IPS DF 19.7 (cell line): ENCODE data around the gene SH3BGRL3.

Experiments
- DNase-seq: peaks from one replicate; pipeline ENCODE4 v3.0.0-alpha.2; 2013; ENCODE audit warnings: low read depth, low spot score

The SH3BGRL3 gene

DNA sequence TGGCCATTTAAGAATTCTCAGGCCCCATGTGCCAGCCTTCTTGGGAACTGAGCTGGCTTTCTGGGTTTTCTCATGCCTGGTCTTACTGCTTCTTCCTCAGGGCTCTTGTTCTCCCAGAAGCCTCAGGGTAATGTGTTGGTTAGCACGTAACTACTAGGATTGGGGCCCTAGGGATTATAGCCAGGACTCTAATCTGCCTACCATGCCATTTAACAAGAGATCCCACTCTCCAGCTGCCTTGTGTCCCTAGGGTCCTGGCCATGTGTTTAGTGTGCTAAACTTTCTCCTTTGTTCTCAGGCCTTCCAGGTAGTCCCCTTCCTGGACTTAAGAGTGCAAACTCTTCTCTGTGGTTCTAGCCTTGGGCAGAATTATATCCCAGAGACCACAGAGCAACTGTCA, 2.2 kb upstream of the SH3BGRL3 start:
- DNase-seq = no peak

DNA sequence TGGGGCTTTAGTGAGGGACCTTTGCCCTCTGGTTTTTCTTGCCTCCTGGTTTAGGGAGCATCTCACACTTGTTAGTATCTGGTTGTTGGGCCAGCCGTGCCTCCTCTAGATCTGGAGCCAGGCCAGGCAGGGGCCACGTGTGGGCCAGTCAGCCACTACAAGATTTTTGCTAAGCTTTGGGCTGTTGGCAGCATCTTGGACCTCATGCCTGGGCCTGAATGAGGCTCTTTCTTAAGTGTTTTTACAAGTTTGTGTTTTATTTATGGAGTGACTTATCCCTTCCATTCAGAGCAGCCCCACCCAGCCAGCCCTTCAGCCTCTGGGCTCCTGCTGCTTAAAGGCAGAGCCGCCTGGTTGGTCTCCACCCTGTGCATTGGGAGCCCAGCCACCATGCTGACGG, 1.6 kb upstream of the SH3BGRL3 start:
- no peak for DNase-seq

DNA sequence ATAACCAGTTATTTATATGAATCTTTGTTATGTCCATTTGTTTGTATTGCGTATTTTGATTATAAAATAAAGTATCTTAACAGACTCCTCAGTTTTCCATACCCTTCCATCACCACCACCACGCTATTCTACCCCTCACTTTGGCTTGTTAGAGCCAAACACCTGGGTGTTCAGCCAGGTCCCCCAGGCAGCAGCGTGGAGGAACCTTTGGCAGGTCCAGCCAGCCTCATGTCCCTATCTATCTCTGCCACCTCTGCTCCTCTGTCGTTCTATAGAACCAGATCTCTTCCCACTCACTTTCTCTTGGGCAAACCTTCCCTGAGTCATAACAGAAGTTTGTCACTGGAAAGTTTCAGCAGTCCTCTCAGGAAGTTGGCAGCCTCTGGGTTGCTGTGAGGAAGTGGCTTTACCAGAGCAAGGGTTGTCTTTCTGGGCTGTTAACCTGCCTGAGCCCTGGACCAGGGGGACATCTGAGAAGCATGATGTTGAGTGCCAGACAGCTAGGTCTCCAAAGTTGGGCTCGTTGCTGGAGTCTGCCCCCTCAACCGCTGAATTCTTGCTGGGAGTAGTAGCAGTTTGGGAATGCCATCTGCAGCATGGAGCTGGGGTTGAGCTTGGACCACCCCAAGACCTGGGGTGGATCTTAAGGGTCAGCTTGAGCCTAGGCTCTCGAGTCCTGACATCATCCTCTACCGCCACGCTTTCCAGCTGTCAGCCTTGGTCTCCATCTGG, 996 bp upstream of the SH3BGRL3 start:
- no peak for DNase-seq

DNA sequence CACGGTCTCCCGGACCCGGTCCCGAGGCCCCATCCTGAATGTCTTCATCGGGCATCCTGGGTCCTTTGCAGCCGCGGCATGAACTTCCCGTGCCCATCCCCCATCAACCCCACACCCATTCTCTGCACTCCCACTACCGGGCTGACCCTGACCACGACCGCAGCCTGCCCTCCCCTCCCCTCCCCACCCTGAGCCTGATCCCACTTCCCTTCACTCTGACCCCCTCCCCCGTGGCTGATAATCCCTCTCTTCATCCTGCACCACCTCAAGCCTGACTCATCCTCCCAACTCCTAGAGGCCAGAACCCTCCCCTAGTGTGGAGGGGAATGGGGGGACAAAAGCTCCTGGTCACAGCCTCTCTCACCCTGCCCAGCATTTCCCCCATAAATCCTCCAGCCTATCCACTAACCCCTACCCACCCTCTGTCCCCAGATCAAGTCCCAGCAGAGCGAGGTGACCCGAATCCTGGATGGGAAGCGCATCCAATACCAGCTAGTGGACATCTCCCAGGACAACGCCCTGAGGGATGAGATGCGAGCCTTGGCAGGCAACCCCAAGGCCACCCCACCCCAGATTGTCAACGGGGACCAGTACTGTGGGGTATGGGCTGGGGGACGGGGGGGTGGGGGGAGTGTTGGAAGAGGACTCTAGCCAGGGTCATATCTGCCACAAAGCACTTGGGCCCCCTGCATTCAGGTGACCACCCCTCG, 602 bp downstream of the SH3BGRL3 start:
- no peak for DNase-seq

DNA sequence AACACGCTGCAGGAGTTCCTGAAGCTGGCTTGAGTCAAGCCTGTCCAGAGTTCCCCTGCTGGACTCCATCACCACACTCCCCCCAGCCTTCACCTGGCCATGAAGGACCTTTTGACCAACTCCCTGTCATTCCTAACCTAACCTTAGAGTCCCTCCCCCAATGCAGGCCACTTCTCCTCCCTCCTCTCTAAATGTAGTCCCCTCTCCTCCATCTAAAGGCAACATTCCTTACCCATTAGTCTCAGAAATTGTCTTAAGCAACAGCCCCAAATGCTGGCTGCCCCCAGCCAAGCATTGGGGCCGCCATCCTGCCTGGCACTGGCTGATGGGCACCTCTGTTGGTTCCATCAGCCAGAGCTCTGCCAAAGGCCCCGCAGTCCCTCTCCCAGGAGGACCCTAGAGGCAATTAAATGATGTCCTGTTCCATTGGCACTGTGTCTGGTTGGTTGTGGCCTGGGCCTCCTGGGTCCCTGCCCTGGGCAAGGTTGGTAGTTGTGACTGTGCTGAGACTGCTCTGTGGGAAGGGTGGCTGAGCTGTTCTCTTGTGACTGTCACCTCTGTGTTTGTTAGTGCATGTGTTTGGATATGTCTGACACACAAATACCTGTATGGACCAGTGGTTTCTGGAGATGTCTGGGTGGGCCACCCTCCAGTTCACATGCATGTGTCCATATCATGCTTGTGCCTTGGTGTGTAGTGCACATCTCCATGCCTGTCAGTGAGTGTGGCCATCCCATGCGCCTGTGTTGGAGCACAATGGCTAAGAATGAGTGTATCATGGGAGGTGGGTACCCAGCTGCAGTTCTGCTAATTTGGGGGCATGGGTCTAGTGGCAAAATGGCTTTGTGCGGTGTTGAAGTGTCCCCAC, 1.4 kb downstream of the SH3BGRL3 start:
- no peak for DNase-seq

DNA sequence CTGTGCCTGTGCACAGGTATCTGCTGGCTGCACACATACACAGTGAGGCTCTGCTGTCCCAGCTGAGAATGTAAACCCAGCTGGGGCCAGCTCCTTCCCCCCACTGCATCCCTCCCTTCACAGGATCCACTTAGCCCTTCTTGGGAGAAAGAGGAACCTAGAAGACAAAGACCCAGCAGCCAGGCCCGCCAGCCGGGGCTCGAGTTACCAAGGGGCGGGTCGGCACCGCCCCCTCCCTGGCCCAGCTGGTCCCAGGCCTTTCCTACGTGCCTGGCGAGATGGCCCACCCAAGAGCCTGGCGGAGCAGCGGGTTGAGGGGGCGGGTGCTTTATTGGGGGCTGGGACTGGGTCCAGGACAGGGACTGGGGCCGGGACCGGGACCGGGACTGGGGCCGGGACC, 2.1 kb downstream of the SH3BGRL3 start:
- no peak for DNase-seq

DNA sequence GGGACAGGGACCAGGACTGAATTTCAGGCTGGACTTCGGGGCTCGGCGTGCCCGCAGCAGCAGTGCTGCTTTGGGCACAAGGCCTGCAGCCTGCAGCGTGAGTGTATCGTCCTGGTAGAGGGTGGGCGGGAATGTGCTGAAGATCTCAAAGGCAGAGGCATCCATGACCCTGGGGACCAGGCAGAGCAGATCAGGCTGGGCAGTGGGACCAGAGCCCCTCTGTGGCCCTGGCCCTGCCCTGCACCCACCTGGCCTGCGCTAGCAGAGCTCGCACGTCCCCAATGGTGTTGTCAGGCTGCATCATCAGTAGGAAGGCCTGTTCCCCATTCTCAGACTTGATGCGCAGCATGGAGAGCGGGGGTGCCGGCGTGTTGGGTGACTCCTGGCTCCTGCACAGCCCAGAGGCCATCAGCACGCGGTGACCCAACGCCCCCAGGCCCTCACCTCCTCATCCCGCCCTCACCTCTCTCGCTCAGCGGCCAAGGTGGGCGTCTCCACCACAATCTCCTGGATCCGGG, 2.6 kb downstream of the SH3BGRL3 start:
- no peak for DNase-seq

DNA sequence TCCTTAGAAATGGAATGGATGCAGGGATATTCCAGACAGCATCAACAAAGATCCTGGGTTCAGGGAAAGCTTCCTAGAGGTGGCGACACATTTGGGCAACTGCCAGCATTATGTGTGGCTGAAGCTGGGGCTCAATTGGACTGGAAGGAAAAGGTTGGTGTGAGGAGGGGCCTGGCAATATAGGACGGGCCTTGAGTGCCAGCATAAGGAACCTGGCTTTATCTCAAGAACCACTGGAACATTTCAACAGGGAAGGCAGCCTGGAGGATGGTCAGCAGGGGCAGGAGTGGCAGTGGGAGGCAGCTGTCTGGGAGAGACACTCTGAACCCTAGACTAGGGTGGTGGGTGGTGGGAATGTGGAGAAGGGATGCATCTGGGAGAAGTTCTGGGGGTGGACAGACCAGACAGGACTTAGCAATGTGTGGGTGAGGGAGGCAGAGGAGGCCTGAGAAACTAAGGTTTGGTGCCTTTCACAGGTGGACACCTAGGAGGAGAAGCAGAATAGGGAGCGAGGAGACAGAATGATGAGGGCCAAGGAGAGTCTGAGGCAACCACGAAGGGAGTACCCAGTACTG, 3.5 kb downstream of the SH3BGRL3 start:
- no peak for DNase-seq

DNA sequence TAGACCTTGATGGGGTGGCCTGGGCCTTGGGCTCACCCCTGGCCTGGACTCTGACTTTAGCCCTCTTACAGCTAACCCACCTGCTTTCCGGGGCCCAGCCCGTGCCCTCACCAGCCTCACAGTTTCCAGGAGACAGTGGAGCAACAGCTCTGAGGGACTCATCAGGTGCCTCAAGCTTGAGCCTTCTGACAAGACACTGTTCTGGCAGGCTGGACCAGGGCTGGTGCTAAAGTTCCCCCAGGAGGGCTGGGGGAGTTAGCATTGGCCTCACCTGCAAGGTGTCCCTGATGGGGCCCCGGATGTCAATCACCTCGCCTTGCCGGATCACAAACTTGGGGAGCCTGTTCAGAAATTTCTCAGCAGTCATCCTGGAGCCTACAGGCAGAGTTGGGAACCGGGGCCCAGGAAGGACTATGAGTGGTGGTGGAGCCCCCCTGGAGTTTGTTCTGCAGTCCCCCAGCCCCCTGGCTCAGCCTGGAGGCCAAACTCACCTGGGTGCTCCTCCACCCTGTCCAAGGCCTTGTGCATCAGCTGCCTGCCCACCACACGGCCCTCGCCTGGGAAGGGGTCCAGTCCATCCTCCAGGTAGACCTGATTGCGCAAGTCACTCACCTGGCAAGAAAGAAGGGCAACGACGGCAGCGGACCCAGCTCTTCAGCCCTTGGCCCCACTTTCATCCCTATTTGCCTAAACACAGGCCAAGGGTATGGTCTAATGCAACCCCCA, 4.1 kb downstream of the SH3BGRL3 start:
- DNase-seq = no peak

DNA sequence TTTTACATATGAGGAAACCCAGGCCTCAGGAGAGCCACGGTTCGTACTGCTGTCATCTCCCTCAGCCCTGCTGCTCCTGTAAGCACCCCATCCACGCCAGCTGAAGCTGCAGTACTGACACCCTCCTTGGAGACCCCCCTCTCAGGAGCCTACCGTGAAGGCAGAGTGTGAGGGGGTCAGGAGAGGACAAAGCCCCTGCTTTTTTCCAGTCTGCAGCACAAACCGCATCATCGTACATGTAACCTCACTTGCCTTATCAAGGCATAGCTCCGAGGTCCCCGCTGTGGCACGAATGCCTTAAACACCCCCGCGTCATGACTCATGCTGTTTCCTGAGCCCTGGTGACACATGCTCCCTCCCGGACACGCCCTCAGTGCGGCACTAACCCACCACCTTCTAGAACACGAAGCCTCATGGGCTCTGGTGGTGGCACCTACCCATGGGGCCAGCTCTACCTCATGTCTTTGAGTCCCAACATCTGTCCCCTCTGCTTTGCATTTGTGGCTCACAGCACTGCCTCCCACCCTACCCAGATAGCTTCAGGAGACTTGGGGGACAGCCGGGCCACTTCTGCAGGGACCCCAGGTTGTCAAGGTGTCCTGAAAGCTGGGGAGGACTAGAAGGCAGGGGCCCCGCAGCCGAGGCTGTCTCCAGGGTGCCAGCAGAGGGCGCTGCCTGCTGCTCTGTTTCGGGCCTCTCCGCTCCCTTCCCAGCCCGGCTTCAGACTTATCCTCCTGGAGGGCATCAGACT, 4.9 kb downstream of the SH3BGRL3 start:
- DNase-seq = no peak

DNA sequence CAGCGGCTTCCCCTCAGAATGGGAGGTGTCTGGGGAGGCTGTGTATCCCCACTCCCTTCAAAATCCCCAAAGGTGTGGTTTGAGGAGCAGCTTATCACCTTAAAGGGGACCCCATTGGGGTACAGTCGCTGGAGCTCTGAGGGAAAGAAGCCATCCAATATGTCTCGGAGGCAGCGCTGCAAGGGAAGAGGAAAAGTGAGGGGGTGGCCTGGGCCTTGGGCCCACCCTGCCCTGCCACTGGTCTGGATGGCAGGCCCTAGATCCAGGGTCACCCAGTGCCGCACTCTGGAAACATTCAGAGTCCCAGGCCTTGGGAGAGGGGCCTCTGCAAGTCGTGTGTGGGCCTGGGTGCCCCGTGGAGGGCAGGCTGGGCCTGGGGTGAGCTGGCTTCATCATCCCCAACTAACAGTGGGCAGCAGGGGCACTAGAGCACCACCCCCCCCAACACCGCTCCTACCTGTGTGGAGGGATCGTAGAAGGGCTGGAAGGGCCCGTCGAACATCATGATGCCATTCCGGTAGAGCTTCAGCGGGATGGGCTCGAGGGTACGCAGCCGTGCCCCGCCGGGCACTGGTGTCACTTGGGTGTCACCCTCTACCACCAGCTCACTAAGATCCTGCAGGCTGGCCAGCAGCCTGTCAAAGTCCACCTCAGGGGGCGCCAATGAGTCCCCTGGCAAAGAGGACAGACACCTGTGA, 5.6 kb downstream of the SH3BGRL3 start:
- no peak for DNase-seq

DNA sequence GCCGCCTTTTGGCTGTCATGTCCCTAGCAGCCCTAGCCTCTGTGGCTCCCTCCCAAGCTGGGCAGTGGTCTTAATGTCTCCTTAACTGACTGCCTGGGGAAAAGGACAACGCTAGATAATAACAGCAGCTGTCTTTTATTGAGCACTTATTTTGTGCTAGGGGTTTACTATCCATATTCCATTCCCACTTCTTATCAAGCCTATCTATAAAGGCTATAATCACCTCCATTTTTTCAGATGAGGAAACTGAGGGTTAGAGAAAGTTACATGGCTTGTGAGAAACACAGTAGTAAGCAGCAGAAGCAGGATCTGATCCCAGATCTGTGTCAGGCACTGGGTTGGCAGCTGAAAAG, 6.2 kb downstream of the SH3BGRL3 start:
- DNase-seq = no peak

DNA sequence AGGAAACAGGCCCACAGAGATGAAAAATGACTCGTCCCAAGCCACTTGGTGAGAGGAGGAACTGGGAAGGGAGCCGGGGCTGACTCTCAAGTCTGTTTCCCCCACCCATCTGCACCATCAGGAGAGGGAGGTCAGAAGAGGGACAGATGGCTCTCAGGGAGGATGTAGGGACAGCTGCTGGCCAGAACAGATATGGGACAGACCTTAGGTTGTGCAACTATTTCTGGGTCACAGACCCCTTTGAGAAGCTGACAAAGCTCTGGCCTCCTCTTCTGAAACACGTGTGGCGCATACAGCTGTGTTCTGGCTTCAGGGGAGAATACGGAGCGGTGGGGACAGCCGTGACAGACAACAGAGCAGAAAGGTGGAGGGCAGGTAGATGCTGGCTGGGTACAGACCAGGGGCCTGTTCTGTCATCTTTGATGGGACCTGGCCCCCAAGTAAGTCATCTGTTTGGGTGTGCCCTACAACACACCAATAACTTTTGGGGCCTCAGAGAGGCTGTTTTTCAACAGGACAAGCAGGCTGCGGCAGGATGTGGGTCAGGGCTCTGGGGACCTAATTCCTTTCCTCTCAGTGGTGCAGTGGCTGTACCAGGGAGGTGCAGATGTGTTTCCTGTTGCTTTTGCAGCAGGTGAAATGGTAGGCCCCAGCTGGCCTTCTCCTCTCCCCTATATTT, 7.3 kb downstream of the SH3BGRL3 start:
- no peak for DNase-seq

DNA sequence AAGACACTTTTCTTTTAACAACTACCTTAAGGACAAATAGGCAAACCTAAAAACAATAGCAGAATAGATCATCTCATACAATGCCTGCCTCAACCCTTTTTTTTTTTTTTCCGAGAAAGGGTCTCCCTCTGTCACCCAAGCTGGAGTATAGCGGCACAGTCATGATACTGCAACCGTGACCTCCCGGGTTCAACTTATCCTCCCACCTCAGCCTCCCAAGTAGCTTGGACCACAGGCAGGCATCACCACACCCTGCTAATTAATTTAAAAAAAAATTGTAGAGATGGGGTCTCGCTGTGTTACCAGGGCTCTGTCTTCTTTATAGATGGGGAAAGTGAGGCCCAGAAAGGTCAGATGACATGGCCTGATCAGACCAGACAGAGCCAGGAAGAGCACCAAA, 7.9 kb downstream of the SH3BGRL3 start:
- DNase-seq = no peak

DNA sequence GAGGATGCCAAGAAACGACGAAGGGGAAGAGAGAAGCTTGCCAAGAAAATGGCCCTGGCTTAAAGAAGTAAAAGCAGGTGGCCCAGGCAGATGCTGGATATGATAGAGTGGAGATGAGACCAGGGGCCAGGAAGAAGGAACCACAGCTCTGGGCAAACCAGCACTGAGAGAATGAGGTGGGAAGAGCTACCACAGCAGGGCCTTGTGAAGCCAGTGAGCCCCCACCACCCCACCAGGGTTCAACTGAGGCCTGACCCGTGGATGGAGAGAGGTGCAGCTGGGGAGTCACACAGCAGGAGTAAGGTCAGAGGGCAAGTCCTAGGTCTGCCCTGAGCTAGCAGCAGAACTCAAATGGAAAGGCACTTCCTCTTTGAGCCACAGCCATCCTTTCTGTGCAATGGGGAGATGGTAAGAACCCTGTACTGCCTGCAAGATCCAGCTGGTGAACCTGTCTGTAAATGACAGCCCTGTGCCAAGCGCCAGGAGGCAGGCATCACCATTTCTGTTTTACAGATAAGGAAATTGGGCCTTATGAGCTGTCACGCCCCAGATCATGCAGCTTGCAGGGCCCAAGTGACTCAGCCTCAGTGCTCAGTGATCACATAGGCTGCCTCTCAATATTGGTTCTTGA, 8.5 kb downstream of the SH3BGRL3 start:
- no peak for DNase-seq

DNA sequence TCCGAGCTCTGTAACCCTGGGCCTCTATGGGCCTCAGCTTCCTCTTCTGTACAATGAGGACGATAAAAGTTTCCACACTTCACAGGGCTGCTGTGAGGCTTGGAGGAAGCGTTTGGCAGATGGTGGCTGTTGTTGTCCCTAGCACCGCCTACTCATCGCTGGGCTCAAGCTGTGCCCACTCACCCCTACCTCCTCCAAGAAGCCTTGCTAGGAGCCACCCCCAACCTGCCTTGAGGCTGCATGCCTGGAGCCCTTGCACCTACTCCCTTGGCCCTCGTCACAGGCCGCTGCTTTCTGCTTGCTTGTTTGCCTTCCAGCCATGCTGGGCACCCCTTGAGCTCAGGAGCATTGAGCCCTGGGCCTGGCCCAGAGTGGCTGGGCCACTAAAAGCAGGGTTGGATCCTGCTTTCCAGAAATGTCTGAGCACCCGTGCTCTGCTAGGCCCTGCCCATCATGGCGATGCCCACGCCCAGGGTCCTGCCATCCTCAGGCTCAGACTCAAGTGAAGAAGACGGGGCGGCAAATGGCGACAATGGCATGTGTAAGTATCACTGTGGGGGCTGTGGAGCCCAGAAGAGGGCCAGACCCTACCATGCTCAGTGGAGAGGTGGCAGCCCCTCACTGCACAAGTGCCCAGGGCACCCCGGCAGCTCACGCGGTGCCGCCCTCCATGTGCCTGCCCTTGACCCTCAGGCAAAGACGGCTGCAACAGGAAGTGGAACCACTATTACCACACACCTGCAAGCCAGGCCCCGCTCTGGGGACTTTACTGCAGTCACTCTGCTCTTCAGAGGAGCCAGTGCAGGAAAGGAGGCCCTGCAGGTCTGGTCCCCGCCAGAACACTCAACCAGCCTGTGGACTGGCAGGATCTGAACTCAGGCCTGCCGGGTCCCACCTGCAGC, 9.5 kb downstream of the SH3BGRL3 start:
- no peak for DNase-seq

DNA sequence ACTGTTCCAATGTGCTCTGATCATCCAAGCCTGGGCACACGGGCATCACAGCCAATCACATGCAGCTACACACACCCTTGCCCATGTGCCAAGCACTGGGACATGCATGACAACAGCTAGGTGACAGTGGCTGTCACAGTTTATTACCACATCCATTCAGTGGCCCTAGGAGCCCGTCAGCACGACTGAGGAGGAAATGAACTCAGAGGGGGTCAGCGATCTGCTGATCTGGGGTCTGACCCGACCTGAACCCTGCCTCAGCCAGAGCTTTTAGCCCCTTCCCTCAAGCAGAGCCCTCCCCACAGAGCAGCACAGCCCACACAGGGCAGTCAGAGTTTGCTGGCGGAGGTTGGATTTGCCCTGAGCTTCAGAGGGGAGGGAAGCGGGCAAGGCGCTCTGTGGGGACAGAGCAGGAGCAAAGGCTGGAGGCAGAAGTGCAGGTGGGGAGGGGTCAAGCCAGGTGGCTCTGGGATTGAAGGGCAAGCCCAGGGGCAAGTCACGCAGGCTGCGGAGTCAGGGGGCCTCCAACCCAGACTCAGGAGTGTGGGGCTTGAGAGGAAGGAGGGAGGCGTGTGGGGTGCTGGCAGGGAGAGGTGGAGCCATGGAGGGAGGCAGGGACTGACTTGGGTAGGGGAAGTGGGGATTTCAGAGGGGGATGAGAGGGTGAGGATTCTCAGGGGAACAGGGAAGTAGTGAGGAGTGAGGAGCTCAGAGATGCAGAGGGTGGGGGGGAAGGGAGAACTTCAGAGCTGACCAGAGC, 10.4 kb downstream of the SH3BGRL3 start:
- no peak for DNase-seq
